ENCODE data around the gene TMEM89.

- TF ChIP-seq CTCF (IDR thresholded peaks at IDR 0.05) = no peak
- TF ChIP-seq POLR2A (IDR thresholded peaks at IDR 0.05) = no peak
- TF ChIP-seq POLR2AphosphoS5 (IDR thresholded peaks at IDR 0.05) = no peak
These were observed 15.7 kb upstream of the TMEM89 start for GRCh38 chr3:48637305-48637704.
